ENCODE measurements around the gene SNX5.
A peak's percentile ranks its signal among the peaks of the same experiment; 100 is the strongest.

SNX5 gene

GRCh38 chr20:17939622-17940223 is 28.9 kb downstream of the SNX5 start:
- no peak for DNase-seq

- DNase-seq, result peak; percentile 22
These were observed 29.5 kb downstream of the SNX5 start for GRCh38 chr20:17938871-17939619.

- DNase-seq, result no peak
These were observed 31.5 kb downstream of the SNX5 start for GRCh38 chr20:17936761-17937732.

GRCh38 chr20:17936286-17936760 is 32.3 kb downstream of the SNX5 start:
- DNase-seq, result no peak

GRCh38 chr20:17935761-17936160 is 32.8 kb downstream of the SNX5 start:
- no peak for DNase-seq

- no peak for DNase-seq
These were observed 33.4 kb downstream of the SNX5 start for GRCh38 chr20:17935186-17935585.

- DNase-seq, result no peak
These were observed 34.3 kb downstream of the SNX5 start for GRCh38 chr20:17934141-17934862.

- no peak for DNase-seq
These were observed 34.9 kb downstream of the SNX5 start for GRCh38 chr20:17933711-17934110.

GRCh38 chr20:17933121-17933520 is 35.5 kb downstream of the SNX5 start:
- DNase-seq, result no peak

GRCh38 chr20:17932396-17932795 is 36.2 kb downstream of the SNX5 start:
- no peak for DNase-seq

GRCh38 chr20:17931513-17931912 is 37.1 kb downstream of the SNX5 start:
- DNase-seq, result no peak

- DNase-seq, result peak; percentile 34
These were observed 39.8 kb downstream of the SNX5 start for GRCh38 chr20:17928633-17929311.

- no peak for DNase-seq
These were observed 40.4 kb downstream of the SNX5 start for GRCh38 chr20:17928211-17928611.

- DNase-seq, result no peak
These were observed 42.7 kb downstream of the SNX5 start for GRCh38 chr20:17925940-17926300.

GRCh38 chr20:17925141-17925939 is 43.3 kb downstream of the SNX5 start:
- no peak for DNase-seq

GRCh38 chr20:17921774-17922173 is 46.8 kb downstream of the SNX5 start:
- DNase-seq, result no peak

GRCh38 chr20:17919149-17919548 is 49.4 kb downstream of the SNX5 start:
- DNase-seq, result no peak

GRCh38 chr20:17917832-17918618 is 50.6 kb downstream of the SNX5 start:
- DNase-seq, result no peak

GRCh38 chr20:17916433-17916891 is 52.1 kb downstream of the SNX5 start:
- DNase-seq, result no peak

- DNase-seq, result no peak
These were observed 53.6 kb downstream of the SNX5 start for GRCh38 chr20:17914957-17915356.

All from DMS79 (cell line).